ENCODE data around the gene ENTPD1. TPM values are rescaled to one million over a fixed set of nuclear protein-coding genes. Genes with fewer than 3 reads are reported as not detected.

ENTPD1 gene
- polyA plus RNA-seq, 2 of the 4 experiments (the other 2 are of a cell fraction), result 0.08 to 0.14 TPM

DNA sequence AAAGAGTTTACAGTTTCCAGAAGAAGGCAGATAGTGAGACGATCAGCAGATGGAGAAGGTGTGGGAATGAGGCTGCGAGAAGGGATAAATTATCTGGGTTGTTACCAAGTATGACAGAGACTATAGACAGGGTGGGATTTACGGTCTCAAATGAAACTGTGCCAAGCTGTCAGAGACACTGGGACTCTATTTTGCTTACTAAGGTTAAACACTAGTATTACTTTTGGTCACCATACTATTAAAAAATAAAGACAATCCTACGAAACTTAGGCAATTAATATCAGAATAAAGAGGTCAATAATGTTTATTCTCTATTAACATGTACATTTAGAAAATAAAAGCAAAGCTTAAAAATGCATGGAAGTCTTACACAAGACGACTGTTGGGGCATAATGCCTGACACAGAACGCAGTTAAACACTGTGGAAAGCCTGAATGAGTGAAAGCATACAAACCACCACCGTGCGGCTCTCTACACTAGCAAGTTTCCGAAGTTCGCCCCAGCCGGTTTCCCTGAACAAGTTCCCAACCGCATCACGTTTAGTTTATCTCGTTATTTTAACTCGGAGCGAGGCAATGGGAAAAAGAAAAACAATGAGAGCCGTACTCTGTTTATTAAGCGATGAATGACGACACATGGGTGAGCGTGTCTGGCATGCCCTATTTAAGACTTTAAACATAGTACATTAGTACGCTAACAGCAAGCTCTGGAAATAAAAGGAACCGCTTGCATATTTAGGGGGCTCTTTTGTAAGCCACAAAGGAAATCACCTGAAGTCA, 150.9 kb downstream of the ENTPD1 start:
- peak; percentile 40 to 70 for DNase-seq (ENCODE audit: low read depth in 1 of 2, low spot score in 1 of 2)
- peak overlapping the region; percentile 52 for H3K4me3 ChIP-seq
- no peaks in the 10 kb centered on the region for H3K4me1 ChIP-seq
- H3K9me3 ChIP-seq, result no peaks in the 10 kb centered on the region
- ChIA-PET CTCF (interaction anchor here (0.8 to 2.0 kb wide), 8 partner anchors 16 to 389 kb away, joined by 3 to 6 read pairs (median 3); partner anchors contain the start of gene TCTN3), POLR2A (interaction anchor here (1.3 kb wide), 1 partner anchor 223 kb away, joined by 6 read pairs; the partner anchor contains the start of gene ZNF518A)
- WGBS (ENCODE audit: missing lambda C conversion rate), result 12% methylated on average over 22 of the region's 22 CpGs
- peak; percentile 77 to 79 for ATAC-seq
- TF ChIP-seq RAD21 (conservative IDR thresholded peaks at IDR 0.05 in 1 of 2, IDR thresholded peaks at IDR 0.05 in 1 of 2) (peak in 1 of 2 experiments; percentile 29; a peak in 2 of 5 replicates), PHF8 (IDR thresholded peaks at IDR 0.05; ENCODE audit: borderline replicate concordance, low read depth) (no peak), MAFK (IDR thresholded peaks at IDR 0.05; ENCODE audit: partially characterized antibody) (peak; percentile 75)
- H3K4me2 ChIP-seq, result peak overlapping the region; percentile 56
- H3K27ac ChIP-seq, result peak overlapping the region; percentile 87 to 89
- no peak for FAIRE-seq

DNA sequence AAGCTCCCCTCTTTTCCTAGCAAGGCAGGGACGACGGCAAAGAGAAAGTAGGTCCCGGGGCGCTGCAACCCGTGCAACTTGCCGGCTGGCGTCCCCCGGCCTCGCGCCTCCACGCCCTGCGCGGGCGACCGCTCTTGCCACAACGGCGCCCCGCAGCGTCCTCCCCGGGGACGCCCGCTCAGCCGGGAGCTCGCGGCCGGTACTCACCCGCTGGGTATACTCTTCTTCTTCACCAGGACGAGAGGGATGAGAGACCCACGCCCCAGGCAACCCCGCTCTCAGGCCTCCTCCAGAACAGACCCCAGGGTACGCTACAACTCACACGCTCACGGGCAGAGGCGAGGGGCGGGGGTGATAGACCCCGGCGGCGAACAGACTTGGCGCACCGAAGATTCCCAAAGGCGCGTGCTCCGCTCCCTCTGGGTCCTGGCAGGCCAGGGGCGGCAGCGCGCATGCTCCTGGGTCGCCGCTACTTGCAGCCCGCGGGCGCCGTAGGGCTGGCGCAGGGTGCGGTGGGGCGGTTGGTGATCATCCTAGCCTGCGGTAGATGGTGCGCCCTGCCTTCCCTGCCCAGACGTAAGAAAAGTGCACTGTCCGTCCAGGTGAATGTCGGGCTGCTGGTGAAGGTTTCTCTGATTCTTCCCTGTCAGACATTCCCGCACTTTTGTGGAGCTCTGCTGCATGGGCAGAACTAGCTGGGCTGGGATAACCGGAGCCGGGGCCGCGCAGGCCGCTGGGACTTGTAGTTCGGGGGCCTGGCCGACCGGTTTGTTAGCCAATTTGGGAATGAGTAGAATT, 151.7 kb downstream of the ENTPD1 start, which contains the start of gene CC2D2B:
CC2D2B (plus strand) TSS at position 520 of the 798 bp plus-strand sequence. CDS start 3,349 bp downstream, outside the sequence.
- POLR2A ChIA-PET, result interaction anchor here (1.0 to 1.3 kb wide), 2 partner anchors 12 to 222 kb away, joined by 3 to 6 read pairs; partner anchors contain the start of gene ZNF518A
- ATAC-seq, result peak; percentile 97 to 98
- TF ChIP-seq, protein P1, sequence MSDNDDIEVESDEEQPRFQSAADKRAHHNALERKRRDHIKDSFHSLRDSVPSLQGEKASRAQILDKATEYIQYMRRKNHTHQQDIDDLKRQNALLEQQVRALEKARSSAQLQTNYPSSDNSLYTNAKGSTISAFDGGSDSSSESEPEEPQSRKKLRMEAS (IDR thresholded peaks at IDR 0.05), result peak; percentile 90
- TF ChIP-seq CTCF (IDR thresholded peaks at IDR 0.05), result peak; percentile 33; the same call in 2 of the 3 replicates
- TF ChIP-seq, protein P2, sequence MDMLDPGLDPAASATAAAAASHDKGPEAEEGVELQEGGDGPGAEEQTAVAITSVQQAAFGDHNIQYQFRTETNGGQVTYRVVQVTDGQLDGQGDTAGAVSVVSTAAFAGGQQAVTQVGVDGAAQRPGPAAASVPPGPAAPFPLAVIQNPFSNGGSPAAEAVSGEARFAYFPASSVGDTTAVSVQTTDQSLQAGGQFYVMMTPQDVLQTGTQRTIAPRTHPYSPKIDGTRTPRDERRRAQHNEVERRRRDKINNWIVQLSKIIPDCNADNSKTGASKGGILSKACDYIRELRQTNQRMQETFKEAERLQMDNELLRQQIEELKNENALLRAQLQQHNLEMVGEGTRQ (IDR thresholded peaks at IDR 0.05), result no peak
- TF ChIP-seq PHF8 (IDR thresholded peaks at IDR 0.05; ENCODE audit: borderline replicate concordance, low read depth), result peak; percentile 46; the same call in 1 of the 2 replicates
- TF ChIP-seq E2F6 (IDR thresholded peaks at IDR 0.05; ENCODE audit: borderline replicate concordance, low read depth), result peak; percentile 86
- TF ChIP-seq REST (IDR thresholded peaks at IDR 0.05), result no peak
- TF ChIP-seq CHD4 (IDR thresholded peaks at IDR 0.05; ENCODE audit: borderline replicate concordance), result no peak
- TF ChIP-seq, protein P3, sequence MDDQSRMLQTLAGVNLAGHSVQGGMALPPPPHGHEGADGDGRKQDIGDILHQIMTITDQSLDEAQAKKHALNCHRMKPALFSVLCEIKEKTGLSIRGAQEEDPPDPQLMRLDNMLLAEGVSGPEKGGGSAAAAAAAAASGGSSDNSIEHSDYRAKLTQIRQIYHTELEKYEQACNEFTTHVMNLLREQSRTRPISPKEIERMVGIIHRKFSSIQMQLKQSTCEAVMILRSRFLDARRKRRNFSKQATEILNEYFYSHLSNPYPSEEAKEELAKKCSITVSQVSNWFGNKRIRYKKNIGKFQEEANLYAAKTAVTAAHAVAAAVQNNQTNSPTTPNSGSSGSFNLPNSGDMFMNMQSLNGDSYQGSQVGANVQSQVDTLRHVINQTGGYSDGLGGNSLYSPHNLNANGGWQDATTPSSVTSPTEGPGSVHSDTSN (IDR thresholded peaks at IDR 0.05), result 0 out of 2 replicates have a peak, but pooled peaks have one; percentile 22
- no peak for TF ChIP-seq HOXB13 (CRISPR knock-in tag; IDR thresholded peaks at IDR 0.05; ENCODE audit: low read depth)
- TF ChIP-seq CHD2 (IDR thresholded peaks at IDR 0.05; ENCODE audit: low read length, partially characterized antibody), result no peak
- TF ChIP-seq BCL3 (IDR thresholded peaks at IDR 0.05), result no peak; the same call in 2 of the 3 replicates
- TF ChIP-seq NPAS2 (CRISPR knock-in tag; IDR thresholded peaks at IDR 0.05; ENCODE audit: borderline replicate concordance), result no peak
- TF ChIP-seq POLR2A (IDR thresholded peaks at IDR 0.05; ENCODE audit: low read length), result peak; percentile 88
- no peak for TF ChIP-seq HES2 (IDR thresholded peaks at IDR 0.05)
- no peak for TF ChIP-seq ZFP36 (IDR thresholded peaks at IDR 0.05; ENCODE audit: borderline replicate concordance, partially characterized antibody)
- TF ChIP-seq HEYL (CRISPR knock-in tag; IDR thresholded peaks at IDR 0.05), result no peak
- TF ChIP-seq JUN (IDR thresholded peaks at IDR 0.05), result peak; percentile 45 to 69; a peak in 4 of 5 replicates
- TF ChIP-seq RFX5 (IDR thresholded peaks at IDR 0.05), result no peak
- peak; percentile 24 for TF ChIP-seq MAFK (IDR thresholded peaks at IDR 0.05; ENCODE audit: partially characterized antibody)
- no peak for TF ChIP-seq EHF (CRISPR knock-in tag; IDR thresholded peaks at IDR 0.05)
- no peak for TF ChIP-seq ZC3H11A (IDR thresholded peaks at IDR 0.05)

More for the DNA sequence above, 151.7 kb downstream of the ENTPD1 start, which contains the start of gene CC2D2B:
- peak; percentile 79 to 88 for DNase-seq (ENCODE audit: low read depth in 1 of 2, low spot score in 1 of 2)
- Histone ChIP-seq H3K9me3 (no peaks in the 10 kb centered on the region), H3K27ac (peak within 1 kb of the TSS; percentile 87 to 89), H3K4me2 (peak within 1 kb of the TSS; percentile 56), H3K4me3 (peak within 1 kb of the TSS; percentile 52), H3K4me1 (no peaks in the 10 kb centered on the region)
- WGBS (ENCODE audit: missing lambda C conversion rate), result 1% methylated on average over 33 of the region's 69 CpGs
- CTCF ChIA-PET, result interaction anchor here (0.7 to 2.0 kb wide), 8 partner anchors 15 to 388 kb away, joined by 3 to 6 read pairs (median 3); partner anchors contain the start of gene TCTN3
- no peak for FAIRE-seq
